ENCODE data around the gene VN1R5.
"Not testable (repeated sequence)": the region's sequence is repeated elsewhere in the genome, so short reads cannot be mapped to it uniquely, and the experiment has no call there.

Gene VN1R5

DNA sequence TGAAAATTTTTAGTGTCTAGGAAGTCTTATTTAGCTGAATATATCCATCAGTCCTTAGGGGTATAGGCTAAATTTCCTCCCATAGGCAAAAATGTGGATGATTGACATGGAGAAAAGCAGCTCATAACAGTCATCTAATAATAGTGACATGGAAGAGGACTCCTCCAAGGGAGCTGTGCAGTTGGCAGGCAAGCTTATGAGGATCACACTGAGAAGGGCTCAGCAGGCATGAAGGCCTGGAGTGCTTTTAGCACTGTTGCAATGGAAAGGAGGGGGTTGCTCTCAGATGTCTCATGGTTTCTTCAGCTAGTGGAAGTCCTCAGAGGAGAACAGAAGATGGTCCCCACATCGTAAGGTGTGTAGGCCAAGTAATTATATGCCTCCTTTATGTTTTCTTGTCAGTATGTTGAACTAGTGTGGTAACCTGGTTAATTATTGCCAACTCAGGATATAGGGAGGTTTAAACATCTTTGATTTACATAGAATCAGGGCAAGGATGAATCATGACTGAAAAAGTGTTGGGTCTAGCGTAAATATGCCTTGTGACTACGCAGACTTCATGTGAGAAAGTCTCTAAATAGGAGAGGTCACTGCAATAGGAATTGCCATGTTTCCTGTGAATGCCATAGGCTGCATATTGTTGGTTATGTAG, 18.9 kb downstream of the VN1R5 start:
- no peak for DNase-seq

DNA sequence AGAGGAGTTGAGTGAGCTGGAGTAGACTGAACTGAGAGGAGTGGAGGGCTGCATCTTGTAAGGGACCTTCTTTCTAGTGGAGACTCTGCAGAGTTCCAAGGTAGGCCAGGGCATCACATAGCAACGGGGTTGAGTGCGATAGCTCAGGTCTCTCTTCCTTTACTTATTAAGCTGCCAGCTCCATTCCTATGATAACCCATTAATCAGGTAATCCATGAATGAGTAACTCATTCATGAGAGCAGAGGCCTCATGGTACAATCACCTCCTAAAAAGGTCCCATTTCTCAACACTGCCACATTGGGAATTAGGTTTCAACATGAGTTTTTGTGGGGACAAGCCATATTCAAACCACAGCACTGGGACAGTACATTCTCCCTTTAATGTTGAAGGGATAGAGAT, 21.3 kb downstream of the VN1R5 start:
- DNase-seq, result no peak

DNA sequence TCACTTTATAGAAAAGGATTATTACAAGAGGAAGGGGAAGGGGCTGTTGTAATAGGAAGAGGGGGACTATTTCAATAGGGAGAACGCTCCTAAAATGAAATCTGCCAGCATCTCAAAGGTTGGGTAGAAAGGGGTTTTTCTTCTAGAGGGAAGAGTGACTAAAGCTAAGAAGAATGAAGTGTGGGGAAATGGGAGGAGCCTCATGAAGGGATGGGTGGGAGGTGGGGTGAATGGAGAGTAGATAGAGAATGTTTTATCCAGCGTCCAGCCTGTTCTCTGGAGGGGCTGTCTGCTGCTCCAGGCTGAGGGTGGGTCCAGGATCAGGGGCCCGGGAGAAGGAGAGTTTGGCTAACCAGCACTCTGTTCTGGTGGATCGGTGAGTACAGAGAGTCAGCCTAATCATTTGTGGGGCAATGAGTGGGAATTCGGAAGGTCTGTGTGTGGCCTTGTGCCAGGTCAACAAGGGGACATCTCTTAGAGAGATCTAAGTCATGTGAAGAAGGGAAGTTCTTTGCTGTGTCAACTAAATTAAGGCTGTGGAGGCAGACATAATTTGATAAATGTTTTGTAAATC, 25.2 kb downstream of the VN1R5 start:
- no peak for DNase-seq

DNA sequence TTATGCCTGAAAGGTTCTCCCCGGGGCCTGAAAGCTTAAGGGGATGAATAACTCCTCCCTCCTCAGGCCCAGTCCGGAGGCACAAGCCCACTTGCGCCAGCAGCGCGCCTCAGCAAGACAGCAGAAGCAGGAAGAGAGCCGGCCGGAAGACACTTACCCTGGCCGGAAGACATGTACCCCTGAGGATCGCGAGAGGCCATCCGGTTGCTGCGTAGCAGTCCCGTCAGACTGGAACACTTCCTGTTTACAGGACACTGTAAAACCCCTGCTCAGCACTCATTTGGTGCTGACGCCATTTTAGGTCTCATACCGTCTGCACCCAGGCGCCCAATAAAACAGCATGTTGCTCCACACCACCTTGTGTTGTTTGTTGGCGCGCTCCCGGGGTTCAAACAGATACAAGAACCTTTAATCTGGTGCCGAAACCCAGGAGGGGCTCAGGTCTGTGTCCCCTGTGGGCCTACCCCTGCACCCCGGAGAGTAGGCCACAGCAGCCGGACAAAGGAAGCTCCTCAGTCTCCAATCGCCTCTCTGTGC, 30.3 kb downstream of the VN1R5 start:
- no peak for DNase-seq

DNA sequence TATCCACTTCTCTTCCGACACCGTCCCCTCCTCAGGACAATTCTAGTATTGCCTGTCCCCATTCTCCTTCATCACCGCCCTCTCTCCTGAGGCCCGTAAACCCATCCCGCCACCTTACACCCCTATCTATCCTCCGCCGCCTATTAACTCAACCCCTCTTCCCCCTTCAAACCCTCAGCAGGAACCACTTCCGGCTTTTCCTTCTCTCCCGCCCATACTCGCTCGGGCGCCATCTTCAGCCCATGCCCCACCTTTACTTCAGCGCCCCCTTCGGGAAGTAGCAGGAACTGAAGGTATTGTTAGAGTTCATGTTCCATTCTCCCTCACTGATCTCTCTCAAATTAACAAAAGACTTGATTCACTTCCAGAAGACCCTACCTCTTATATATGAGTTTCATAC, 31.6 kb downstream of the VN1R5 start:
- no peak for DNase-seq

DNA sequence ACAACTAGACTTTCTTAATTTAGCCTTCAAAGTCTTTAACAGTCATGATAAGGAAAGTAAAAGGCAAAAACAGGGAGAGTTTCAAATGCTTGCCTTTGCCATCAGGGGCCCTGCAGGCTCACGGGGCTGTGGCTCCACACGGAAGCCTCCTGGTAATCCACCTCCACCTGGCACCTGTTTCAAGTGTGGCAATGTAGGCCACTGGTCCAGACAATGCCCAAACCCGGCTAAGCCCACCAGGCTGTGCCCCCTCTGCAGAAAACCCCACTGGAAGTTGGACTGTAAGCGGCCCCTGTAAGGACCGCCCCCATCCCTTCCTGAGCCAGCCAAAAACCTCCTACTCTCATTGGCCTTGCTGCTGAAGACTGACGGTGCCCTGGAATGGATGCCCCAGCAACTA, 32.5 kb downstream of the VN1R5 start:
- DNase-seq, result no peak

DNA sequence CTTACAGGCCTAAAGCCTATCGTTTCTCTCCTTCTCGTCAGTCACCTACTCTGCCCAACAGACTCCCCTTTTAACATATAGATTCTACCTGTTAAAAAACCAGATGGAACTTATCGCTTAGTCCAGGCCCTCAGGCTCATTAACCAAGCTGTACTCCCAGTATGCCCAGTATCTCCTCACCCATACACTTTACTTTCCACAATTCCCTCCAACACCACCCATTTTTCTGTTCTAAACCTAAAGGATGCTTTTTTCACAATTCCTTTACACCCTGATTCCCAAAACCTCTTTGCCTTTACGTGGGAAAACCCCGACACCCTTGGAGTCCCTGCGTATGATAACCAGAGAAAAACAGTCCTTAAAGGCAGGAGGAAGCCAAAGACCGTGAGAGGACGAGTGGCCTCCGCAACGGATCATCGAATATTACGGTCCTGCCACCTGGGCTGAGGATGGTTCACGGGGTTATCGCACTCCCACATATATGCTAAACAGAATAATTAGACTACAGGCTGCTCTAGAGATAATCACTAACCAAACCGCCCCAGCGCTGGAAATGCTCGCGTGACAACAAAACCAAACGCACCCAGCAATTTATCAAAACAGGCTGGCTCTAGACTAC, 33.5 kb downstream of the VN1R5 start:
- not testable (repeated sequence) for DNase-seq

DNA sequence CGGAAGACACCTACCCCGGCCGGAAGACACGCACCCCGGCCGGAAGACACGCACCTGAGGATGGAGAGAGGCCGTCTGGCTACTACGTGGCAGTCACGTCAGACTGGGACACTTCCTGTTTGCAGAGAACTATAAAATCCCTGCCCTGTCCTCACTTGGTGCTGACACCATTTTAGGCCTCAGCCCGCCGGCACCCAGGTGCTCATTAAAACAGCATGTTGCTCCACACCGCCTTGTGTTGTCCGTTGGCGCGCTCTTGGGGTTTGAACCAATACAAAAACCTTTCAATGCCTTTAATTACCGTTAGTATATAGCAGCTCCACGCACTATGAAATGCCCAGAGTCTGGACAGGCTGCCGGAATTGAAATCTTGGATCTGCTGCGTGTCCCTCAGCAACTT, 34.7 kb downstream of the VN1R5 start:
- no peak for DNase-seq

DNA sequence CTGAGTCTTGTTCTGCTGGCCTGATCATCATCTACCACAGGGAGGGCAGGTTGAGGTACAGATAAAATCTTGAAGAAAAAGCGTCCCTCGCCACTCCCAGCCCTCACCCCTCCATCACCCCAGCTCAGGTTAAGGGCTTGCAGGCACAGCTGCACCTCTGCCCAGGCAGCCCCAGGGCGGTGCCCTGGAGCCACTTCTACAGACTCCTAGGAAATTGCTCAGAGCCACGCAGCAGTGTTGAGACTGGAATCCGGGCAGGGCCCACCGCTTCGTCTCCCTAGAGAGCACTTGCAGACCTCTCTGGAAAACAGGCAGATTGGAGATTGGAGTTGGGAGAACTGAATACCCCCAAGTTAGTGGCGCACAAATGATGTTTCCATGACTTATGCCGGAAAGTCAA, 35.3 kb downstream of the VN1R5 start:
- no peak for DNase-seq

DNA sequence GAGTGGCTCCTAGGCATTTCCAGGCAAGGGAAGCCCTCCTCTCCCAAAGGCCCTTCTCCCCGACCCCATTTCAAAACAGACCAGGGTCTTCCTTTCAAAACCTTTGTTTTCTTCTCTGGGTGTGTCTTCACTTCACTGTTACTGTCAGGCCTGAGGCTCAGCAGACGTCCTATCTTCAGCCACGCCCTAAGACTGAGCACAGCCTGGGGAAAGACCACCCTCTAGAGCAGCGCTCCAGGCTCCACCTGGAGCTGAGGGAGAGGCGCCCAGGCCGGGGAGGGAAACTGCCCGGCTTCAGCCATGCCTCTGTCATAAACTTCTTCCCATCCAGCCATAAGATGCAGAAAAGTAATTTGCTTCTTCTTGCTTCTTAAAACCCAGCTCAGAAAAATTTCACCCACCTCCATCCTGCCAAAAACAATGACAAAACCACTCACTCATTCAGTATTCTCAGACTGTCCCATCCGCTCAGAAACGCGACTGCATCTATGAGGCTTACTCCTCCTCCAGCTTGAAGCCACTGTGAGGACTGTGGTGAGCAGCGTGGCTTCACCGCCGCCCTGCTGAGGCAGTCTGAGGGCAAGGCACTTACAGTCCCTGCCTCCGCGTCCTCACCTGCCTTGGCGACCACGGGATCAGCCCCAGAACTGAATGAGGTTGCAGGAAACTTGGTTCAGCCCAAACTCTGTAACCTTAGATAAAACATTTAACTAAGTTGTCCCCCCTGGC, 36.1 kb downstream of the VN1R5 start:
- DNase-seq, result no peak

DNA sequence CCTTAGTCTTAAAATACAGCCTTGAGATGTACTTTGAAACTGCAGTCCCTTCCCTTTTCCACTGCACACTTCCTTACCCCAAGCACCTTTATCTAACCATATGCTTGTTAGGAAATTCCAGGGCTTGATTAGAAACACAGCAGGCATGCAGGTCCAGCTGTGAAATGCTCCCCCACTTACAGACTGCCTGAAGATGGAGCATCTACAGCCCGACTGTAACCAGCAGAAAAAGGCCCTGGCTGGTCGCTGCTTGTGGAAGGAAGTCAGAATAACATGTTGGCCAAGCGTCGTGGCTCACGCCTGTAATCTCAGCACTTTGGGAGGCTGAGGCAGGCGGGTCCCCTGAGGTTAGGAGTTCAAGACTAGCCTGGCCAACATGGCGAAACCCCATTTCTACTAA, 37.2 kb downstream of the VN1R5 start:
- no peak for DNase-seq

DNA sequence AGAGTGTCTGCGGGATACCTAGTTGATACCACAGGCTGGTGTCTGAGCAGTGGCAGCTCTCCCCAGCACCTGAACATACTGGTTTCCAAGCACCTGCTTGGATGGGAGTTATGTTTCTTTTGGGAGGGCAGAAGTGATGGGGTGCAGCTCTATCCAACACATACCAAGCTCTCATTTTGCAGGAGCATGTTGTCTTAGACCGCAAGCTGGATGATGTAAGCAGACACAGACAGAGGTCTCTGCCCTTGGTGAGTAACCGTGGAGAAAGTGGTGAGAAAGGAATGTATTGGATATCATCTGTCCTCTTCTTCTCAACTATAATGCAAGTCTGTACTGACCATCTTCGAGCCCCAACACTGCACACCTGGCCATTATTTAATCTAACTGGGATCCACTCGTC, 38.4 kb downstream of the VN1R5 start:
- DNase-seq, result no peak

DNA sequence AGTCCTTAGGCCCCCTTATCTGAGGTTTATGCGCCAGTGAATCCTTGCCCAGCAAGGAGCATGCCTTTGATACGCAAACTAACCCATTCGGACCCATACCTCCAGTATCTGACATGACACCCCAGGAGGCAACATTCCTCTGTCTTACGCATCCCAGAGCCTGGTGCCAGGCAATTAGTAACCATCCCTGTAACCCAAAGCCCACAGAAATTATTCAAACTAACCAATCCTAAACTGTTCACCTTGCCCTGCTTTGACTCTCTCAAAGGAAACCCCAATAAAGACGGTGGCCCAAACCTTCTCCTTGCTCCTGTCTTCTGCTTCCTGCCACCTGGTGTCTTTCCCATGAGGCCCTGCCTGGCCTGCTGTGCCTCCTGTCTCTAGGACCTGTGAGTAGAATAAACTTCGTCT, 39.4 kb downstream of the VN1R5 start:
- no peak for DNase-seq

DNA sequence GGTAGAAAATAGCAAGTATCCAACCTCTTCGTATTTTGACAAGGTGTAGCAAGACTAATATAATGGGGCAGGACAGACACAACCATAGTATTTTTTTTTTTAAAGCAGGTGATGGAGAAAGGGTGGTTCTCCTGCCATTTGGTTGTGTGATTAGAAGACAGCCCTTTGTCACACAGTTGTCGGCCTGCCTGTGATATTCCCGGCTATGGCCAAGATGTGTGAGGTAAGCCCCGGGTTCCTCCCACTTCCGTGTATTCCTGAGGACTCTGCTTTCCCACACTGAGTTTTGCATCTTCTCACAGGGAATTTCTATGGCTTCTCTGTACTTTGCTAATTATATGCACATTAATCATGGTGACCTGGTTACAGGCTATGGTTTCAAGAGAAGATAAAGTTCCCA, 39.9 kb downstream of the VN1R5 start:
- DNase-seq, result no peak

DNA sequence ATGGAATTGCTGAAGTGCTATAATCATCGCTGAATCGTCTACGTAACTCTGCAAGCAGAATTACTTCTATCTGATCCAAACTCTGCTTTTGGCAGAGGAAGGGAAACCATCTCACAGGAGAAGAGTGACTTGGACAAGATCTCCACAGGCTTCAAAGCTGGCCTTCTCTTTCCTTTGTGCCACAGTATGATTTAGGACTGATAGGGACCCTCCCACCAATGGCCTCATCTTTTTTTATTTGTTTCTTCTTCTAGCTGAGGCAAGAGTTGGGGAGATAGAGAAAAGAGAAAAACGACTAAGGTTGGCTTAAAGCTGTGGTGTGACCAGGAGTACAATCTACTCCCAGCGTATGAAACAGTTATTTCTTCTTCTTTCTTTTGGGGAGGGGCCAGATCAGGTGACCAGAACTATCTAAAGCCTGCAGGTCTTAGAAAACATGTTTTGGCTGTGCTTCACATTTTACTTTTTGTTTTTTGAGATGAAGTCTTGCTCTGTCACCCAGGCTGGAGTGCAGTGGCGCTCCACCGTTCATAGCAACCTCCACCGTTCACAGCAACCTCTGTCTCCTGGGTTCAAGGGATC, 40.8 kb downstream of the VN1R5 start:
- no peak for DNase-seq

DNA sequence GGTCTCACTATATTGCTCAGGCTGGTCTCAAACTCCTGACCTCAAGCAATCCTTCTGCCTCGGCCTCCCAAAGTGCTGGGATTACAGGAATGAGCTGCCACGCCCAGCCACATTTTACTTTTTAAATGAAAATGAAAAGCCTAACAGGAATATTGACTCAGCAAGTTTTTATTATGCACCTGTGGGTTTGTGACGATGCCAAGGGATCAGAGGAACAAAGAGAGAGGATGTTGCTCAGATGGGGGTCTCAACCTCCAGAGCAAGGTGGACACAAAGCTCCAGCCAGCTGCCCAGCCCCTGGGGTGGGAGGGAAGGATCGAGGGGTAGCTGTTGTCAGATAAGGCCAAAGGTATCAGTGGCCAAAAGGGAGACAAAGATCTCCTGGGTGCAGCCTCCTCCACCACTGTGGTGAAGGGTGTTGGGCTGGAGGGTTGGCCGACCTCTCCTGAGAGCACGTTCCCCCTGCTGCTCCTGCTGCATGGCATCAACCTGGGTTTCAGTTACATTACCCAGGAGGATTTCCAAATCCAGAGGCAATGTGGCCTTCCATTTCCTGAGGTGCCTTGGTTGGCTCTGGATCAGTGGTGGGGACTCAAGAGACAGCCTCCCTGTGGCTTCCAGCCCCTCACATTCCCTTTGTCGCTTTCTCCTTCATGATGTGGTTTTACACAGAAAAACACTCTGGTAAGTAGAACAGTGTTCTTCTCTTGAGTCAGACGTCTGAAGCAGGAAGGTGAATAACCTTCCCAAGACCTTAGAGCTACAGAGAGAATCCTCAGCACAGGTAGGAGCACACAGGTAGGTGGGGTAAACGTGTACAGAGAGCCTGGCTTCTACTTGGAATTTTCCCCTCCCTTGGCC, 41.6 kb downstream of the VN1R5 start:
- DNase-seq, result no peak

DNA sequence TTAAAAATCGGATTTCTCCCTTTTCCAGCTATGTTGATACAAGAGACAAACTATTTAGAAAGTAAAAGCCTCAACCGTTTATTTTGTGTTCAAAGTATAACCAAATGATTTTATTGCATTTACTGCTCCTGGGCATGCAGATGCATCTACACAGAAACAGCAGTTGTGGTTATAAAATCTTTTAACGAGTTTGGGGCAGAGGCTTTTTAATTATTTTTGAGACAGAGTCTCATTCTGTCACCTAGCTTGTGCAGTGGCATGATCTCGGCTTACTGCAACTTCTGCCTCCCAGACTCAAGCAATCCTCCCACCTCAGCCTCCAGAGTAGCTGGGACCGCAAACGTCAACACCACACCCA, 42.2 kb downstream of the VN1R5 start:
- DNase-seq, result no peak

DNA sequence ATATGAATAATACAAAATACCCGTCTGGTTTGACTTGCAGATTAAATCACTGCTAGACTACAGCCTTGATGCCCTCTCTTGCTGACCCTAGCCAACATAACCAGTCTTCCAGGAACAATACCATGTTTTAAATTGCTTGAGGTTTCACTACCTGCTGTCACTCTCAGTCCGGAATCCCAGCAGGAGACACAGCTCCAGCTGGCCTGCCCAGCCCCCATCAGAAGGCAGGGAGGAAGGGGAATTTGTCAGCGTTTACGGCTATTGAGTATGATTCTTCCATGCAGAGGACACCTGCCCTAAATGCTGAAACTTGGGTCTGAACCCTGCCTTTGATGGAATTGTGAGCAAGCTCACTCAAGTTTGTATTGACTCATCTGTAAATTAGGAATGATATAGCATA, 42.8 kb downstream of the VN1R5 start:
- no peak for DNase-seq

DNA sequence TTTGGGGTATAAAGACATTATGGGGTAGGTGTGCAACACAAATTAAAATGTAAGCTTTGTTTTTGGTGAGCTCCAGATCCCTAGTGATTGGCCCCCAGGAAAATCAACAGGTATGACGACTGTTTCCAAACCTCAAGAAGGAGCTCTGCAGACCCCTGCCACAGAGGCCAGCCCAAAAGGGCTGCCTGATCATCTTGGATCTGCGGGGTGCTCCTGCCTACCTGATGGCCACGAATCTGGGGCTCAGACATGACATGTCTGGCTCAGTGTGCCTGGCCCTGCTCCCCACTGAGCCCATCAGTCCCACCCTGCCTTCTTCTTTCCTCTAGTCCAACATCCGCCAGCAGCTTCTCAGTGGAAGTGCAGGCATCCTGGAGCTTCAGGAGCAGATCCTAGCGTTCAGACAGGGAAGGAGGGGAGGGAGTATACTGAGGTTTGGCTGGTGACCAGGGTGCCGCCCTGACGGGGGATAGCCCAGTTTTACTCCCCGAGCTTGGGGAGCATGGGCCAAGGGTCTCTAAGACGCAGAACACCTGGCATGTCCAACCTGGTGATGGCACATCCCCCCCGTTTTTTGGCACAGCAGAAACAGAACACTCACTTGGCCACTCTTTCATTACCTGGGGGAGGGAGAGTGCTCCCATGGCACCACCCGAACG, 44.0 kb downstream of the VN1R5 start:
- DNase-seq, result no peak

DNA sequence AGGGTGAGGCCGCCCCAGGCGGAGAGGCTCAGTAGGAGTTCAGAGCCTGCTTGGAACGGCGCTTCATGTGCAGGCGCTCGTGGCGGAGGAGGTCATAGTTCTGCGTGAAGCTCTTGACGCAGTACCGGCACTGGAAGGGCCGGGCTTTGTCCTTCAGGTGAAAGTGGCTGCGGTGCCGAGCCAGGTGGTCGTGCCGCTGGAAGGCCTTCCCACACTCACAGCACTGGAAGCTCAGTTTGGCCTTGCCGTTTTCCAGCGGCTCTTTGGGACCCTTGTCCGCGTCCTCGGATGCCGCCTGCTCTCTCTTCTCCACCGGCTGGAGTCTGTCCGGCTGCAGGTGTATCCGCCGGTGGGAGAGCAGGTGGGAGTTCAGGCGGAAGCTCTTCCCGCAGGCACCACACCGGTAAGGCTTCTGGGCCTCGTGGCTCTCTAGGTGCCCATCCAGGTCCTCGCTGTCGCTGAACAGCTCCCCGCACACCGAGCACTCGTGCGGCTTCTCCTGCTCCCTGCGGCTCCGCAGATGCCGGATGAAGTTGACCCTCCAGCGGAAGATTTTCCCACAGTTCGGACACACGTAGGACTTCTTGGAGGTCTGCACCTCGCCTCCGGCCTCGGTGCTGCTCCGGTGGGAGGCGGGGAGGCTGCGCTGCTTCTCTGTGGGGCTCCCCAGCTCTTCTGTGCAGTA, 44.8 kb downstream of the VN1R5 start:
- DNase-seq, result no peak

DNA sequence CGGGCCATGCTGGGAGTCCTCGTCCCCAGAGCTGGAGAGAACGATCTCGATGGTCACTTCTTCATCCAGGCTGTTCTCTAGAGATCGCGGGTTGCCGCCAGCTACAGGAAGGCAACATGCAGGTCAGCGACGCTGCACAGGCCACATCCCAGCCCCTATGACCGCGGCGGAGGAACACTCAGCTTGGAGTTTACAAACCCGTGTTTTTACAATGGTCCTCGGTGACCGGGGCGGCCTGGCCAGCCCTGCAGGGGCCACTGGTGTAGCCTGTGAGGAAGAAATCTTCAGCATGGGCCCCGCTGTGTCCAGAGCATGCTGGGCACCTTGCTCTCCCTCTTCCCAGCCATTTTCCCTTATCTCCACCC, 45.3 kb downstream of the VN1R5 start:
- no peak for DNase-seq

DNA sequence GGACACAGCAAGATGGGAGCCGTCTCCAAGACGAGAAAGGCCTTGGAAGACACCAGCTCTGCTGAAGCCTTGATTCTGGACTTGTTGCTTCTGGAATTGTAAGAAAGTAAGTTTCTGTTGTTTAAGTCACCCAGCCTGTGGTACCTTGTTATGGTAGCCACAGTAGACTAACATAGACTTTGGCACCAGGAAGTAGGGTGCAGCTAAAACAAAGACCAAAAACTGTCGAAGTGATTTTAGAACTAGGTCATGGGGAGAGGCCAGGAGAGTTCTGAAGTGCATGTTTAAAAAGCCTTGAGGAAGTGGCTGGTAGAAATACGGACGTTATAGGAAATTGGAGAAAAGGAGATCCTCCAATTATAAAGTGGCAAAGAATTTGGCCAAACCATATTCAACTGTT, 47.3 kb downstream of the VN1R5 start:
- DNase-seq, result no peak

Data from activated CD8-positive, alpha-beta memory T cell treated with anti-CD3 and anti-CD28 coated beads, Interleukin-2, amount 50 U/mL, for 4 hours (primary cell).